ENCODE measurements around the gene NOL6. TPM values are rescaled to one million over a fixed set of nuclear protein-coding genes. Genes with fewer than 3 reads are reported as not detected.

The NOL6 gene
- total and polyA plus RNA-seq, 4 donors = 14.4 to 42.5 (median 32.1) TPM

DNA sequence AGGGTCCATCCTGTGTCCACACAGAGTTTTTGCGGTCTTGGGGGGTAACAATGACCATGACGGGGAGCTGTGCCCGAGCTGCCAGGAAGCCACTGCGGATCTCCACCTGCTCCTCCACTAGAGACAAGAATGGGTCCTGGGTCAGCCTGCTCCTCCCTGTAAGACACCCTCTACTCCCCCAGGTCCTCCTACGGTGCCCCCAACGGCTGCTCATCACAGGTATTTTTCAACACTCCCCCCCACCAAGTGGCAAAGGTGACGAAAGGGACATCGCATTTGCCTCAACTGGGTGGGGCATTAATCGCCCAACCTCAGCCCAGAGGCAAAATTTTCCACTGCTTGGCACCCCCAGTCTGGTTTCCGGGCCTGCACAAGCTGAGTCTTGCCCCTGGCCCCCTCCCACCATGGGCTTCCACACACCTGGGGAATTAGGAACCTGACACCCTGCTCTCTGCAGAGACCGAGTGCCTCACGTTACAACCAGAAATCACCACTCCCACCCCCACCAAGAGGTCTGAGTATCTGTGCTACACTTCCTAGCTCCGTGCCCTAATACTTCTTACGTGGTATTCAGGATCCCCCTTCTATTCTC is 9.6 kb downstream of the NOL6 start:
- no peak for TF ChIP-seq CTCF (IDR thresholded peaks at IDR 0.05; ENCODE audit: control extremely low read depth, extremely low read depth)
- no peak for DNase-seq
- ATAC-seq (ENCODE audit: insufficient read depth, low FRiP score) = no peak
- Histone ChIP-seq H3K4me3 (no peak overlapping the region), H3K9ac (ENCODE audit: insufficient read depth in 1 of 2, low read length in 2 of 2) (no peak overlapping the region), H3K27me3 (ENCODE audit: control insufficient read depth in 3 of 3, insufficient read depth in 3 of 3, low read length in 2 of 3) (no peaks in the 10 kb centered on the region), H3K9me3 (ENCODE audit: control insufficient read depth in 4 of 4, insufficient read depth in 3 of 4, low read length in 3 of 4) (no peaks in the 10 kb centered on the region), H3K4me1 (ENCODE audit: control insufficient read depth in 5 of 5, insufficient read depth in 5 of 5, low read length in 5 of 5) (no peaks in the 10 kb centered on the region), H3K27ac (ENCODE audit: low read depth in 1 of 2, low read length in 1 of 2) (no peak overlapping the region), H3K36me3 (ENCODE audit: control insufficient read depth in 4 of 4, insufficient read depth in 4 of 4, low read length in 4 of 4) (peaks cover 28 to 81% (median 50%) of the 10 kb centered on the region in 4 donors)
- WGBS, 2 donors = 92 to 96% methylated on average over 14 of the region's 14 CpGs

- 94 to 95% methylated on average over 15 of the region's 15 CpGs for WGBS, 2 donors
- DNase-seq = no peak
- no peak for TF ChIP-seq CTCF (IDR thresholded peaks at IDR 0.05; ENCODE audit: control extremely low read depth, extremely low read depth)
- H3K27me3 ChIP-seq (ENCODE audit: control insufficient read depth in 3 of 3, insufficient read depth in 3 of 3, low read length in 2 of 3) = no peaks in the 10 kb centered on the region
- H3K4me3 ChIP-seq = no peak overlapping the region
- H3K27ac ChIP-seq (ENCODE audit: low read depth in 1 of 2, low read length in 1 of 2) = no peak overlapping the region
- no peak for ATAC-seq (ENCODE audit: insufficient read depth, low FRiP score)
- H3K9ac ChIP-seq (ENCODE audit: insufficient read depth in 1 of 2, low read length in 2 of 2) = no peak overlapping the region
- H3K9me3 ChIP-seq (ENCODE audit: control insufficient read depth in 4 of 4, insufficient read depth in 3 of 4, low read length in 3 of 4) = no peaks in the 10 kb centered on the region
- peaks cover 21 to 71% (median 41%) of the 10 kb centered on the region in 4 donors for H3K36me3 ChIP-seq (ENCODE audit: control insufficient read depth in 4 of 4, insufficient read depth in 4 of 4, low read length in 4 of 4)
- no peaks in the 10 kb centered on the region for H3K4me1 ChIP-seq (ENCODE audit: control insufficient read depth in 5 of 5, insufficient read depth in 5 of 5, low read length in 5 of 5)
Measured at GRCh38 chr9:33463151-33463550, 10.6 kb downstream of the NOL6 start.

DNA sequence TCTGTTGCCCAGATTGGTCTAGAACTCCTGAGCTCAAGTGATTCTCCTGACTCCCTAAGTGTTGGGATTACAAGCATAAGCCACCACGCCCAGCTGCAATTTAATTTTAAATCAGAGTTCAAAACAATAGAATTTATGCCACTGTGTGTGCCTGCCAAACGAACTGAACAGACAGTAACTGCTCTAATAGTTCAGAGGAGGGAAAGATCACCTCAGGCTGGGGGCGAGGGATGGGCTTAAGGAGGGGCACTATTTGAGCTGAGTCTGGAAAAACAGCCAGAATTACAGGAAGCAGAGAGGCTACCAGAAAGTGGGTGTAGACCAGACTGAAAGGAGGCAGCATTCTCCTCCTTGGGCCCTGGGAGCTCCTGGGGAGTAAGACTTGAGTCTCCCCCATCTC is 12.2 kb downstream of the NOL6 start:
- Histone ChIP-seq H3K27ac (ENCODE audit: low read depth in 1 of 2, low read length in 1 of 2) (no peak overlapping the region), H3K4me3 (no peak overlapping the region), H3K4me1 (ENCODE audit: control insufficient read depth in 5 of 5, insufficient read depth in 5 of 5, low read length in 5 of 5) (no peaks in the 10 kb centered on the region), H3K27me3 (ENCODE audit: control insufficient read depth in 3 of 3, insufficient read depth in 3 of 3, low read length in 2 of 3) (no peaks in the 10 kb centered on the region), H3K9ac (ENCODE audit: insufficient read depth in 1 of 2, low read length in 2 of 2) (no peak overlapping the region), H3K9me3 (ENCODE audit: control insufficient read depth in 4 of 4, insufficient read depth in 3 of 4, low read length in 3 of 4) (no peaks in the 10 kb centered on the region), H3K36me3 (ENCODE audit: control insufficient read depth in 4 of 4, insufficient read depth in 4 of 4, low read length in 4 of 4) (peaks cover 10 to 55% (median 29%) of the 10 kb centered on the region in 4 donors)
- no peak for TF ChIP-seq CTCF (IDR thresholded peaks at IDR 0.05; ENCODE audit: control extremely low read depth, extremely low read depth)
- ATAC-seq (ENCODE audit: insufficient read depth, low FRiP score) (no peak), DNase-seq (no peak)
- 75 to 92% methylated on average over 3 of the region's 3 CpGs for WGBS, 2 donors

DNA sequence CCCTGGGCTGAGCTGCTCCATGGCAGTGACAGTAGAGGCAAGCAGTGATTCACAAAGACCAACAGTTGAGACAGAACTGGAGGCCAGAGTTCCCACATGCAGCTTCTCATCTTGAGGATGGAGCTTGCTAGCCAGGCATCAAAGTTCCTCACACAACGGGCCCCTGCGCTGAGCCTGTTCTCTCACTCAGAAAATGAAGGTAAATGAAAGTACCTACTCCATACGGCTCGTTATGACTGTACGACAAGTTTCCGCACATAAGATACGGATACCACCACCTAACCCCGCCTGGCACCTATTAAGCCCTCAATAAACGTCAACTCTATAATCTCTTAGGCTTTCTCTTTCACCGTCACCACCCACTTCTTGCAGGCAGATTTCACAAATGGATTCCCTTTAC is 12.9 kb downstream of the NOL6 start:
- 91 to 95% methylated on average over 10 of the region's 10 CpGs for whole genome bisulfite sequencing, 2 donors
- Histone ChIP-seq H3K9ac (ENCODE audit: insufficient read depth in 1 of 2, low read length in 2 of 2) (no peak overlapping the region), H3K27me3 (ENCODE audit: control insufficient read depth in 3 of 3, insufficient read depth in 3 of 3, low read length in 2 of 3) (no peaks in the 10 kb centered on the region), H3K36me3 (ENCODE audit: control insufficient read depth in 4 of 4, insufficient read depth in 4 of 4, low read length in 4 of 4) (peaks cover 5 to 48% (median 25%) of the 10 kb centered on the region in 4 donors), H3K4me3 (no peak overlapping the region), H3K9me3 (ENCODE audit: control insufficient read depth in 4 of 4, insufficient read depth in 3 of 4, low read length in 3 of 4) (no peaks in the 10 kb centered on the region), H3K27ac (ENCODE audit: low read depth in 1 of 2, low read length in 1 of 2) (no peak overlapping the region), H3K4me1 (ENCODE audit: control insufficient read depth in 5 of 5, insufficient read depth in 5 of 5, low read length in 5 of 5) (peaks cover 0 to under 1% (median 0%) of the 10 kb centered on the region in 5 donors)
- DNase-seq (no peak), ATAC-seq (ENCODE audit: insufficient read depth, low FRiP score) (no peak)
- no peak for TF ChIP-seq CTCF (IDR thresholded peaks at IDR 0.05; ENCODE audit: control extremely low read depth, extremely low read depth)

All from lung (tissue), 12 donors.